NB4 (cell line): ENCODE results near the gene BHMT2.

ENCODE experiments used
- MYC ChIP-seq: IDR thresholded peaks from 2 replicates; pipeline ENCODE4 v1.6.1; 2011; ENCODE audit warnings: low read depth, low read length
- POLR2A ChIP-seq: IDR thresholded peaks from 2 replicates; pipeline ENCODE4 v1.6.1; 2011; ENCODE audit warnings: mild to moderate bottlenecking; ENCODE audit not compliant: insufficient read length; ENCODE audit errors: extremely low read depth
- TF ChIP-seq, protein P1 (sequence below): IDR thresholded peaks from one replicate; pipeline ENCODE4 v1.5.1; 2012; ENCODE audit warnings: low read depth, low read length
- TF ChIP-seq, protein P2 (sequence below): IDR thresholded peaks from 2 replicates; pipeline ENCODE4 v1.6.1; 2011; ENCODE audit warnings: low read depth, low read length

GRCh38 chr5:79122973-79123372 is 53.4 kb downstream of the BHMT2 start:
- TF ChIP-seq, protein P1, sequence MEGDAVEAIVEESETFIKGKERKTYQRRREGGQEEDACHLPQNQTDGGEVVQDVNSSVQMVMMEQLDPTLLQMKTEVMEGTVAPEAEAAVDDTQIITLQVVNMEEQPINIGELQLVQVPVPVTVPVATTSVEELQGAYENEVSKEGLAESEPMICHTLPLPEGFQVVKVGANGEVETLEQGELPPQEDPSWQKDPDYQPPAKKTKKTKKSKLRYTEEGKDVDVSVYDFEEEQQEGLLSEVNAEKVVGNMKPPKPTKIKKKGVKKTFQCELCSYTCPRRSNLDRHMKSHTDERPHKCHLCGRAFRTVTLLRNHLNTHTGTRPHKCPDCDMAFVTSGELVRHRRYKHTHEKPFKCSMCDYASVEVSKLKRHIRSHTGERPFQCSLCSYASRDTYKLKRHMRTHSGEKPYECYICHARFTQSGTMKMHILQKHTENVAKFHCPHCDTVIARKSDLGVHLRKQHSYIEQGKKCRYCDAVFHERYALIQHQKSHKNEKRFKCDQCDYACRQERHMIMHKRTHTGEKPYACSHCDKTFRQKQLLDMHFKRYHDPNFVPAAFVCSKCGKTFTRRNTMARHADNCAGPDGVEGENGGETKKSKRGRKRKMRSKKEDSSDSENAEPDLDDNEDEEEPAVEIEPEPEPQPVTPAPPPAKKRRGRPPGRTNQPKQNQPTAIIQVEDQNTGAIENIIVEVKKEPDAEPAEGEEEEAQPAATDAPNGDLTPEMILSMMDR, result no peak
- TF ChIP-seq POLR2A, result no peak
- TF ChIP-seq MYC, result no peak
- TF ChIP-seq, protein P2, sequence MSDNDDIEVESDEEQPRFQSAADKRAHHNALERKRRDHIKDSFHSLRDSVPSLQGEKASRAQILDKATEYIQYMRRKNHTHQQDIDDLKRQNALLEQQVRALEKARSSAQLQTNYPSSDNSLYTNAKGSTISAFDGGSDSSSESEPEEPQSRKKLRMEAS, result no peak
